Neural cell (in vitro differentiated cells): Measurements from ENCODE around the gene FYN. TPM values are rescaled to one million over a fixed set of nuclear protein-coding genes. Genes with fewer than 3 reads are reported as not detected.

Source experiments
- H2AFZ ChIP-seq: fragments of 200-600, 300-800 bp; sonication (generic), shearing (Covaris generic); 2 replicates; pipeline ENCODE4 v1.6.0; 2014; ENCODE audit warnings: low read depth, mild to moderate bottlenecking, antibody characterized with exemption, low read length, moderate library complexity
- H3F3A ChIP-seq: fragments of 200-600 bp; shearing (Covaris generic); 2 replicates; pipeline ENCODE4 v1.6.1; 2016; ENCODE audit warnings: mild to moderate bottlenecking, moderate library complexity, mixed read lengths, antibody characterized with exemption, low read length; ENCODE audit not compliant: insufficient read depth, poor library complexity, severe bottlenecking
- H3K27ac ChIP-seq: fragments of 200-600, 300-800 bp; sonication (generic), shearing (Covaris generic); 2 replicates; pipeline ENCODE4 v1.5.1; 2014; ENCODE audit warnings: mild to moderate bottlenecking, low read length, moderate library complexity
- H3K27me3 ChIP-seq: fragments of 300-800, 200-600 bp; sonication (generic), shearing (Covaris generic); 2 replicates; pipeline ENCODE4 v1.6.0; 2014; ENCODE audit warnings: mild to moderate bottlenecking, low read depth, low read length, moderate library complexity; ENCODE audit not compliant: insufficient read depth
- H3K36me3 ChIP-seq: fragments of 300-800, 200-600 bp; sonication (generic), shearing (Covaris generic); 2 replicates; pipeline ENCODE4 v1.5.1; 2014; ENCODE audit warnings: mild to moderate bottlenecking, antibody characterized with exemption, low read length, moderate library complexity; ENCODE audit not compliant: insufficient read depth
- H3K4me2 ChIP-seq: fragments of 300-800, 200-600 bp; sonication (generic), shearing (Covaris generic); 2 replicates; pipeline ENCODE4 v1.6.0; 2014; ENCODE audit warnings: mild to moderate bottlenecking, low read length
- H3K4me3 ChIP-seq: fragments of 300-800, 200-600 bp; sonication (generic), shearing (Covaris generic); 2 replicates; pipeline ENCODE4 v1.5.1; 2014; ENCODE audit warnings: mild to moderate bottlenecking, low read length, moderate library complexity
- H3K79me2 ChIP-seq: fragments of 200-600 bp; shearing (Covaris generic); replicated peaks from 2 replicates; pipeline ENCODE4 v1.6.0; 2014; ENCODE audit warnings: mild to moderate bottlenecking, low read length, moderate library complexity; ENCODE audit not compliant: insufficient read depth
- H3K9ac ChIP-seq: fragments of 300-800, 200-600 bp; sonication (generic), shearing (Covaris generic); 2 replicates; pipeline ENCODE4 v1.6.1; 2016; ENCODE audit warnings: mild to moderate bottlenecking, low read length, mixed read lengths
- H3K9me2 ChIP-seq: fragments of 200-600 bp; shearing (Covaris generic); 2 replicates; pipeline ENCODE4 v1.6.1; 2016; ENCODE audit warnings: mild to moderate bottlenecking, low read length, mixed read lengths; ENCODE audit not compliant: insufficient read depth
- H3K9me3 ChIP-seq: fragments of 200-600, 300-800 bp; sonication (generic), shearing (Covaris generic); 2 replicates; pipeline ENCODE4 v1.6.1; 2016; ENCODE audit warnings: mild to moderate bottlenecking, mixed run types, low read length, moderate library complexity, mixed read lengths
- H4K20me1 ChIP-seq: fragments of 200-600 bp; shearing (Covaris generic); 2 replicates; pipeline ENCODE4 v1.6.1; 2016; ENCODE audit warnings: mild to moderate bottlenecking, mixed run types; ENCODE audit not compliant: insufficient read depth
- EP300 ChIP-seq: fragments of 450-650 bp; conservative IDR thresholded peaks from 2 replicates; pipeline ENCODE4 v1.6.1; 2014; ENCODE audit warnings: antibody characterized with exemption, mild to moderate bottlenecking, moderate library complexity; ENCODE audit not compliant: poor library complexity, severe bottlenecking
- EZH2 ChIP-seq: fragments of 200-600, 300-800 bp; shearing (Covaris generic), sonication (generic); IDR thresholded peaks from 2 replicates; pipeline ENCODE4 v1.6.1; 2014; ENCODE audit warnings: antibody characterized with exemption, low read length, borderline replicate concordance, mild to moderate bottlenecking; ENCODE audit not compliant: insufficient read depth, poor library complexity, severe bottlenecking
- MXI1 ChIP-seq: fragments of 450-650 bp; conservative IDR thresholded peaks from 2 replicates; pipeline ENCODE4 v1.6.1; 2014; ENCODE audit warnings: antibody characterized with exemption, mild to moderate bottlenecking; ENCODE audit not compliant: poor library complexity, severe bottlenecking
- POLR2AphosphoS5 ChIP-seq: IDR thresholded peaks from 2 replicates; pipeline ENCODE4 v1.6.1; 2012
- RAD21 ChIP-seq: fragments of 450-650 bp; conservative IDR thresholded peaks from 2 replicates; pipeline ENCODE4 v1.6.1; 2014; ENCODE audit warnings: antibody characterized with exemption, mild to moderate bottlenecking, moderate library complexity
- SMC3 ChIP-seq: fragments of 450-650 bp; conservative IDR thresholded peaks from 2 replicates; pipeline ENCODE4 v1.6.1; 2014; ENCODE audit warnings: antibody characterized with exemption, mild to moderate bottlenecking, moderate library complexity; ENCODE audit not compliant: poor library complexity
- TAF1 ChIP-seq: IDR thresholded peaks from 2 replicates; pipeline ENCODE4 v1.6.1; 2012; ENCODE audit warnings: low read depth
- polyA plus RNA-seq: library from polyadenylated mRNA; depleted of rRNA; stranded (reverse); fragments of >200 nt; gene quantifications from 2 replicates; pipeline ENCODE4 v1.2.3, GENCODE V29; 2014
- TF ChIP-seq, protein P1 (sequence below): fragments of 450-650 bp; IDR thresholded peaks from 2 replicates; pipeline ENCODE4 v1.5.1; 2014; ENCODE audit warnings: antibody characterized with exemption, mild to moderate bottlenecking, moderate library complexity; ENCODE audit not compliant: poor library complexity, severe bottlenecking
- TF ChIP-seq, protein P2 (sequence below): IDR thresholded peaks from 2 replicates; pipeline ENCODE4 v1.6.1; 2012; ENCODE audit warnings: borderline replicate concordance

Gene FYN
- polyA plus RNA-seq, 1 donor from 2014 or later, result 277 TPM

GRCh38 chr6:111757342-111757741 is 115.9 kb downstream of the FYN start:
- no peaks in the 10 kb centered on the region for H4K20me1 ChIP-seq
- no peaks in the 10 kb centered on the region for H3K36me3 ChIP-seq
- TF ChIP-seq EP300 (no peak), EZH2 (no peak), TAF1 (no peak), MXI1 (no peak), SMC3 (no peak), RAD21 (no peak), POLR2AphosphoS5 (no peak)
- TF ChIP-seq, protein P1, sequence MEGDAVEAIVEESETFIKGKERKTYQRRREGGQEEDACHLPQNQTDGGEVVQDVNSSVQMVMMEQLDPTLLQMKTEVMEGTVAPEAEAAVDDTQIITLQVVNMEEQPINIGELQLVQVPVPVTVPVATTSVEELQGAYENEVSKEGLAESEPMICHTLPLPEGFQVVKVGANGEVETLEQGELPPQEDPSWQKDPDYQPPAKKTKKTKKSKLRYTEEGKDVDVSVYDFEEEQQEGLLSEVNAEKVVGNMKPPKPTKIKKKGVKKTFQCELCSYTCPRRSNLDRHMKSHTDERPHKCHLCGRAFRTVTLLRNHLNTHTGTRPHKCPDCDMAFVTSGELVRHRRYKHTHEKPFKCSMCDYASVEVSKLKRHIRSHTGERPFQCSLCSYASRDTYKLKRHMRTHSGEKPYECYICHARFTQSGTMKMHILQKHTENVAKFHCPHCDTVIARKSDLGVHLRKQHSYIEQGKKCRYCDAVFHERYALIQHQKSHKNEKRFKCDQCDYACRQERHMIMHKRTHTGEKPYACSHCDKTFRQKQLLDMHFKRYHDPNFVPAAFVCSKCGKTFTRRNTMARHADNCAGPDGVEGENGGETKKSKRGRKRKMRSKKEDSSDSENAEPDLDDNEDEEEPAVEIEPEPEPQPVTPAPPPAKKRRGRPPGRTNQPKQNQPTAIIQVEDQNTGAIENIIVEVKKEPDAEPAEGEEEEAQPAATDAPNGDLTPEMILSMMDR, result no peak
- TF ChIP-seq, protein P2, sequence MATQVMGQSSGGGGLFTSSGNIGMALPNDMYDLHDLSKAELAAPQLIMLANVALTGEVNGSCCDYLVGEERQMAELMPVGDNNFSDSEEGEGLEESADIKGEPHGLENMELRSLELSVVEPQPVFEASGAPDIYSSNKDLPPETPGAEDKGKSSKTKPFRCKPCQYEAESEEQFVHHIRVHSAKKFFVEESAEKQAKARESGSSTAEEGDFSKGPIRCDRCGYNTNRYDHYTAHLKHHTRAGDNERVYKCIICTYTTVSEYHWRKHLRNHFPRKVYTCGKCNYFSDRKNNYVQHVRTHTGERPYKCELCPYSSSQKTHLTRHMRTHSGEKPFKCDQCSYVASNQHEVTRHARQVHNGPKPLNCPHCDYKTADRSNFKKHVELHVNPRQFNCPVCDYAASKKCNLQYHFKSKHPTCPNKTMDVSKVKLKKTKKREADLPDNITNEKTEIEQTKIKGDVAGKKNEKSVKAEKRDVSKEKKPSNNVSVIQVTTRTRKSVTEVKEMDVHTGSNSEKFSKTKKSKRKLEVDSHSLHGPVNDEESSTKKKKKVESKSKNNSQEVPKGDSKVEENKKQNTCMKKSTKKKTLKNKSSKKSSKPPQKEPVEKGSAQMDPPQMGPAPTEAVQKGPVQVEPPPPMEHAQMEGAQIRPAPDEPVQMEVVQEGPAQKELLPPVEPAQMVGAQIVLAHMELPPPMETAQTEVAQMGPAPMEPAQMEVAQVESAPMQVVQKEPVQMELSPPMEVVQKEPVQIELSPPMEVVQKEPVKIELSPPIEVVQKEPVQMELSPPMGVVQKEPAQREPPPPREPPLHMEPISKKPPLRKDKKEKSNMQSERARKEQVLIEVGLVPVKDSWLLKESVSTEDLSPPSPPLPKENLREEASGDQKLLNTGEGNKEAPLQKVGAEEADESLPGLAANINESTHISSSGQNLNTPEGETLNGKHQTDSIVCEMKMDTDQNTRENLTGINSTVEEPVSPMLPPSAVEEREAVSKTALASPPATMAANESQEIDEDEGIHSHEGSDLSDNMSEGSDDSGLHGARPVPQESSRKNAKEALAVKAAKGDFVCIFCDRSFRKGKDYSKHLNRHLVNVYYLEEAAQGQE, result no peak
- H3K79me2 ChIP-seq, result peaks cover 44% of the 10 kb centered on the region
- no peak overlapping the region for H3K4me2 ChIP-seq
- H3F3A ChIP-seq, result no peaks in the 10 kb centered on the region
- H2AFZ ChIP-seq, result no peak overlapping the region
- H3K9ac ChIP-seq, result no peak overlapping the region
- H3K27ac ChIP-seq, result no peak overlapping the region
- H3K27me3 ChIP-seq, result no peaks in the 10 kb centered on the region
- H3K9me3 ChIP-seq, result no peaks in the 10 kb centered on the region
- no peak overlapping the region for H3K4me3 ChIP-seq
- no peaks in the 10 kb centered on the region for H3K9me2 ChIP-seq

DNA sequence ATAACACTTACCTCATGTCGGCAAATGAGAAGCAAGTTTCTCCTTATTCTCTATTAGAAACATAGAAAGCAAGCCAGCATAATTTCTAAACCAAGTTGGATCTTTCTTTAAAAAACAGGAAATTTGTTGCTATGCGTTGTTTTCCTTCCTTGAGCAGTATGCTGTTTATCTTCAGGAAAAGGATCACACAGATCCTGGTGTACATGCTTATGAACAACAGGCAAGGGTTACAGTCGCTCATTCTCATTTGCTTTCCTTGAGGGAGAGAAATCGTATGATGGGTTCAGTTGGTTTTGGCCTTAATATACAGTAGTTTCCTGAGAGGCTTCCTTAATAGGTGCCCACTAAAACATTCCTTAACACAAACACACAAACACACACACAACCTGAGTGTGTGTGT is 118.8 kb downstream of the FYN start:
- H3K4me2 ChIP-seq, result no peak overlapping the region
- no peaks in the 10 kb centered on the region for H4K20me1 ChIP-seq
- no peaks in the 10 kb centered on the region for H3K27me3 ChIP-seq
- no peaks in the 10 kb centered on the region for H3F3A ChIP-seq
- TF ChIP-seq, protein P2, result no peak
- TF ChIP-seq, protein P1, result no peak
- no peak for TF ChIP-seq RAD21
- no peak for TF ChIP-seq SMC3
- no peak for TF ChIP-seq EP300
- no peak for TF ChIP-seq MXI1
- TF ChIP-seq POLR2AphosphoS5, result no peak
- TF ChIP-seq EZH2, result no peak
- H3K9me3 ChIP-seq, result no peaks in the 10 kb centered on the region
- H3K9ac ChIP-seq, result no peak overlapping the region
- H3K36me3 ChIP-seq, result no peaks in the 10 kb centered on the region
- no peak overlapping the region for H2AFZ ChIP-seq
- H3K9me2 ChIP-seq, result no peaks in the 10 kb centered on the region
- H3K79me2 ChIP-seq, result peaks cover 39% of the 10 kb centered on the region
- H3K27ac ChIP-seq, result no peak overlapping the region
- no peak overlapping the region for H3K4me3 ChIP-seq
